CD4-positive, alpha-beta T cell (primary cell): ENCODE results near the gene FSTL4. TPM values are rescaled to one million over a fixed set of nuclear protein-coding genes. Genes with fewer than 3 reads are reported as not detected.

Experiments used
- ATAC-seq: fragments of 200-7000 bp; cut with Tn5 transposase; one replicate; pipeline ENCODE4 v1.10.0; 2022; ENCODE audit warnings: mild to moderate bottlenecking; ENCODE audit not compliant: poor library complexity
- CTCF ChIA-PET: fragments of 350-600 bp; sonication (Branson Sonifier 250); formaldehyde crosslinking; loops from one replicate; lab custom pipeline; 2021; ENCODE audit warnings: antibody characterized with exemption, inconsistent platforms; lab: Charles Lee
- POLR2A ChIA-PET: fragments of 350-600 bp; sonication (Branson Sonifier 250); formaldehyde crosslinking; loops from one replicate; lab custom pipeline; 2021; ENCODE audit warnings: antibody characterized with exemption, inconsistent platforms; lab: Charles Lee
- DNase-seq, 14 experiments: peaks; one replicate each; pipeline ENCODE4 v3.0.0-alpha.2; 2013 to 2020; ENCODE audit warnings: mixed read lengths in 2 of 14
- H3K27ac ChIP-seq, 2 donors: one replicate each; pipeline versions ENCODE4 v1.5.1 to v1.7.0; 2013; ENCODE audit warnings: low read length in 2 of 2, low read depth in 1 of 2, mild to moderate bottlenecking in 1 of 2
- H3K27me3 ChIP-seq, 2 experiments: 1 replicate in 1 of 2; 2 replicates in 1 of 2; pipeline versions ENCODE4 v1.6.1 to v1.7.0; 2013; ENCODE audit warnings: low read length in 2 of 2, control low read depth in 1 of 2, mild to moderate bottlenecking in 1 of 2, moderate library complexity in 1 of 2; ENCODE audit not compliant: insufficient read depth in 2 of 2, control insufficient read depth in 1 of 2
- H3K36me3 ChIP-seq: one replicate; pipeline ENCODE4 v1.6.1; 2013; ENCODE audit warnings: low read length, control low read depth; ENCODE audit not compliant: insufficient read depth
- H3K4me1 ChIP-seq: one replicate; pipeline ENCODE4 v1.6.1; 2013; ENCODE audit warnings: low read length, control low read depth; ENCODE audit not compliant: insufficient read depth
- H3K4me3 ChIP-seq: one replicate; pipeline ENCODE4 v1.5.1; 2013; ENCODE audit warnings: mild to moderate bottlenecking, low read length, moderate library complexity
- H3K9me3 ChIP-seq, 2 experiments: 1 replicate in 1 of 2; 2 replicates in 1 of 2; pipeline versions ENCODE4 v1.6.1 to v1.7.0; 2013; ENCODE audit warnings: low read length in 2 of 2, mild to moderate bottlenecking in 2 of 2, control low read depth in 1 of 2, moderate library complexity in 1 of 2; ENCODE audit not compliant: control insufficient read depth in 1 of 2, insufficient read depth in 1 of 2
- H3K27ac Mint-ChIP-seq: one replicate; pipeline ENCODE4 v1.8.0; 2020; ENCODE audit warnings: mixed read lengths
- H3K27me3 Mint-ChIP-seq: one replicate; pipeline ENCODE4 v1.8.0; 2021; ENCODE audit warnings: mixed read lengths
- H3K36me3 Mint-ChIP-seq: one replicate; pipeline ENCODE4 v1.8.0; 2021; ENCODE audit warnings: low read depth, mixed read lengths
- H3K4me1 Mint-ChIP-seq: one replicate; pipeline ENCODE4 v1.8.0; 2021; ENCODE audit warnings: low read depth, mixed read lengths
- H3K4me3 Mint-ChIP-seq: one replicate; pipeline ENCODE4 v1.8.0; 2020; ENCODE audit warnings: mild to moderate bottlenecking, mixed read lengths
- H3K9me3 Mint-ChIP-seq: one replicate; pipeline ENCODE4 v1.8.0; 2020; ENCODE audit warnings: mixed read lengths
- intact Hi-C, 2 experiments: fragments of 100-400 bp; cut with DNase I in 1 of 2; cut with micrococcal nuclease in 1 of 2; formaldehyde crosslinking; loops; one replicate each; pipeline versions ENCODE4 v1.15.1 to v1.9.0; 2023 to 2025; cut with DNase I, micrococcal nuclease
- total RNA-seq, 174 experiments: library from RNA in 2 of 174; stranded (reverse) in 2 of 174; gene quantifications; one replicate each; pipeline ENCODE4 v1.2.3 and lab custom pipeline; 2021 to 2026
- TF ChIP-seq, protein P1 (sequence below): fragments of 200-600 bp; IDR thresholded peaks from one replicate; pipeline ENCODE4 v1.8.0; 2022; ENCODE audit warnings: antibody characterized with exemption, mild to moderate bottlenecking

Gene FSTL4
- total RNA-seq, 2 experiments from 2014 or later = not detected

DNA sequence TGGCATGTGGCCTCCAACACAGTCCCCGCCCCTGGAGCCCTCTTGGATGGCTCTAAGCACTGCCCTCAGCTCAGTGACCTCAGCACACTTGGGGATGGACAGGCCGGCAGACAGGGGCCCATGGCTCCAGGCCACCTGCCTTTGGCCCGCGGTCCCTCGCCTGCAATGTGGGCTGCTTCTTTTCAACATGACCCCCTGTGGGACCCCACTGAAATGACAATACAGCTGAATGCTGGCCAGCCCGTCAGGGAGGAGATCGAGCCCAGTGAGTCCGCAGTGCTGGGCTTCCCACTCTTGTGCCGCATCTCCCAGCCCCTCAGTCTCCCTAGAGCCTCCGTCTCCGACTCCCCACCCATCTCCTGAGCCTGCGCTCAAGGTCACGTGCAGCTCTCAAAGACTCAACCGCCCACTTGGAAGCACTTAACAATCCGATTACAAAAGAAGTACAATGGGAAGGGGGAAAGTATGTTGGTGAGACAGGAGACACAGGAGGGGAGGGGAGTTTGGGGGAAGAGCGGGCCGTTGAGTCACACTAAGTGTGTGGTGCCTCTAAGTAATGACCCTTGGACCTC lies 321.6 kb downstream of the FSTL4 start:
- no peak for DNase-seq
- ATAC-seq = no peak
- ChIA-PET POLR2A (no interaction called here), CTCF (no interaction called here)
- intact Hi-C loops = no loop called here
- Histone ChIP-seq H3K9me3 (no peaks in the 10 kb centered on the region), H3K27me3 (no peaks in the 10 kb centered on the region), H3K27ac (no peak overlapping the region), H3K36me3 (no peaks in the 10 kb centered on the region), H3K4me3 (no peak overlapping the region), H3K4me1 (no peaks in the 10 kb centered on the region)
- no peak overlapping the region for H3K4me3 Mint-ChIP-seq
- H3K4me1 Mint-ChIP-seq = no peaks in the 10 kb centered on the region
- H3K27ac Mint-ChIP-seq = no peak overlapping the region
- no peaks in the 10 kb centered on the region for H3K36me3 Mint-ChIP-seq
- H3K9me3 Mint-ChIP-seq = no peaks in the 10 kb centered on the region
- TF ChIP-seq, protein P1, sequence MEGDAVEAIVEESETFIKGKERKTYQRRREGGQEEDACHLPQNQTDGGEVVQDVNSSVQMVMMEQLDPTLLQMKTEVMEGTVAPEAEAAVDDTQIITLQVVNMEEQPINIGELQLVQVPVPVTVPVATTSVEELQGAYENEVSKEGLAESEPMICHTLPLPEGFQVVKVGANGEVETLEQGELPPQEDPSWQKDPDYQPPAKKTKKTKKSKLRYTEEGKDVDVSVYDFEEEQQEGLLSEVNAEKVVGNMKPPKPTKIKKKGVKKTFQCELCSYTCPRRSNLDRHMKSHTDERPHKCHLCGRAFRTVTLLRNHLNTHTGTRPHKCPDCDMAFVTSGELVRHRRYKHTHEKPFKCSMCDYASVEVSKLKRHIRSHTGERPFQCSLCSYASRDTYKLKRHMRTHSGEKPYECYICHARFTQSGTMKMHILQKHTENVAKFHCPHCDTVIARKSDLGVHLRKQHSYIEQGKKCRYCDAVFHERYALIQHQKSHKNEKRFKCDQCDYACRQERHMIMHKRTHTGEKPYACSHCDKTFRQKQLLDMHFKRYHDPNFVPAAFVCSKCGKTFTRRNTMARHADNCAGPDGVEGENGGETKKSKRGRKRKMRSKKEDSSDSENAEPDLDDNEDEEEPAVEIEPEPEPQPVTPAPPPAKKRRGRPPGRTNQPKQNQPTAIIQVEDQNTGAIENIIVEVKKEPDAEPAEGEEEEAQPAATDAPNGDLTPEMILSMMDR = no peak
- no peaks in the 10 kb centered on the region for H3K27me3 Mint-ChIP-seq

DNA sequence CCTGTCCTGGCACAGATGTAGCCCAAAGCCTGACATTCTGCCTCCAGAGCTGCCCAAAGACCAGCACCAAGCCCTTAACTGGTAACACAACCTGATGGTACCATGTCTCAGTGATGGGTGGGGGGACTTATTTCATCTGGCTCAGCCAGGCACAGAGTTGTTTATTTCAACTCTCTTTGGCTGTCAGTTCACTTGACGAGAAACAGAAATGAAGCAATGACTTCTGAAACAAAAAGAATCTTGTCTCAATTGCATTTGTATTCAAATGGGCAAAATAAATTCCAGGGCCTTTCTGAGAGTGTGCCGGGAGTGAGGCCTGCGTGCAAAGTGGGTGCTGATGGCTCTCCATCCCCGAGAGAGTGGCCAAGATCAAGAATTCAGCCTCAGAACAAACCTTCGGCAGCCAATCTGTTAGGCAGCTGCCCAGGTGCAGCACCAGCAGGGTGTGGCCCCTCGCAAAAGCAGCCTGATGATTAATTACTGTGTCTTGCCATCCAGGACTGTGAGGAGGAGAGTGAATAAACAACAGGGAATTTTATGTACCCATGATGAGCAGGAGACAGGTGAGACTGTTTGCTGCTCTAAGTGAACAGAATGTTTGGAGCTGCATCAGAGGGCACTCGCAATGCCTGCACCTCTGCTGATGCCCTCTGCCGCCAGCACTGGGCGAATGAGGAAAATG lies 322.5 kb downstream of the FSTL4 start:
- H3K9me3 Mint-ChIP-seq = no peaks in the 10 kb centered on the region
- Histone ChIP-seq H3K27ac (no peak overlapping the region), H3K27me3 (no peaks in the 10 kb centered on the region), H3K36me3 (no peaks in the 10 kb centered on the region), H3K9me3 (no peaks in the 10 kb centered on the region), H3K4me1 (no peaks in the 10 kb centered on the region), H3K4me3 (no peak overlapping the region)
- no peaks in the 10 kb centered on the region for H3K27me3 Mint-ChIP-seq
- POLR2A ChIA-PET = no interaction called here
- H3K4me3 Mint-ChIP-seq = no peak overlapping the region
- intact Hi-C loops = no loop called here
- CTCF ChIA-PET = no interaction called here
- H3K36me3 Mint-ChIP-seq = no peaks in the 10 kb centered on the region
- TF ChIP-seq, protein P1 = no peak
- no peak overlapping the region for H3K27ac Mint-ChIP-seq
- DNase-seq = no peak
- H3K4me1 Mint-ChIP-seq = no peaks in the 10 kb centered on the region
- ATAC-seq = no peak

DNA sequence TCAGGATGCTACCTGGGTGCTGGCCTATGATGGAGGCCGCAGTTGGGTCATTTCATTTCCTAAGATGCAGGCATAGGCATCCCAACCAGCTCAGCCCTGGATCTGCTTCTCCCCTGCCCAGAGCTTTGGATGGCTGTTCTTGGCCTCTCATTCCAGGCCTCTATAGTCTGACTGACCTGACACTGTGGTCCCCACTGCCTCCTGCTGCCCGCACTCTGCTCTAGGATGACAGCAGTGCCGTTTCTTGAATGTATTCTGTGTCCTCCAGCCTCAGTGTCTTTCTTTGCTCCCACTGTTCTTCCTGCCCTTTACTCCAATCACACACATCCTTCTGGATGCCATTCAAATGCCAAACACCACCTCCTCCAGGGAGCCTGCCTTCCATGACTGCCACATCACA lies 324.8 kb downstream of the FSTL4 start:
- intact Hi-C loops = loop anchor here in 1 of 2 experiments (1.0 kb wide), 1 partner anchor 176 kb away; no protein-coding TSS in a partner anchor

More for the DNA sequence above, 324.8 kb downstream of the FSTL4 start:
- Histone ChIP-seq H3K36me3 (no peaks in the 10 kb centered on the region), H3K27me3 (no peaks in the 10 kb centered on the region), H3K4me1 (no peaks in the 10 kb centered on the region), H3K9me3 (no peaks in the 10 kb centered on the region), H3K27ac (no peak overlapping the region), H3K4me3 (no peak overlapping the region)
- CTCF ChIA-PET = no interaction called here
- H3K9me3 Mint-ChIP-seq = no peaks in the 10 kb centered on the region
- ATAC-seq (peak; percentile 56), DNase-seq (peak; percentile 8 to 64 (median 39))
- no peaks in the 10 kb centered on the region for H3K27me3 Mint-ChIP-seq
- no peak overlapping the region for H3K4me3 Mint-ChIP-seq
- no peaks in the 10 kb centered on the region for H3K4me1 Mint-ChIP-seq
- TF ChIP-seq, protein P1 = peak; percentile 37
- H3K36me3 Mint-ChIP-seq = no peaks in the 10 kb centered on the region
- no peak overlapping the region for H3K27ac Mint-ChIP-seq
- POLR2A ChIA-PET = interaction anchor here (1.0 to 1.4 kb wide), 2 partner anchors 117 to 179 kb away, joined by 3 read pairs; no protein-coding TSS in a partner anchor
